Neural progenitor cell (in vitro differentiated cells): ENCODE results near the gene ITGA1.

ENCODE experiments used
- EZH2phosphoT487 ChIP-seq: fragments of 200-600 bp; sonication (generic); IDR thresholded peaks from 2 replicates; pipeline ENCODE4 v1.6.1; 2017; ENCODE audit warnings: antibody characterized with exemption
- TF ChIP-seq, protein P1 (sequence below): fragments of 200-600 bp; sonication (generic); IDR thresholded peaks from 2 replicates; pipeline ENCODE4 v1.5.1; 2017; ENCODE audit warnings: antibody characterized with exemption, mild to moderate bottlenecking

DNA sequence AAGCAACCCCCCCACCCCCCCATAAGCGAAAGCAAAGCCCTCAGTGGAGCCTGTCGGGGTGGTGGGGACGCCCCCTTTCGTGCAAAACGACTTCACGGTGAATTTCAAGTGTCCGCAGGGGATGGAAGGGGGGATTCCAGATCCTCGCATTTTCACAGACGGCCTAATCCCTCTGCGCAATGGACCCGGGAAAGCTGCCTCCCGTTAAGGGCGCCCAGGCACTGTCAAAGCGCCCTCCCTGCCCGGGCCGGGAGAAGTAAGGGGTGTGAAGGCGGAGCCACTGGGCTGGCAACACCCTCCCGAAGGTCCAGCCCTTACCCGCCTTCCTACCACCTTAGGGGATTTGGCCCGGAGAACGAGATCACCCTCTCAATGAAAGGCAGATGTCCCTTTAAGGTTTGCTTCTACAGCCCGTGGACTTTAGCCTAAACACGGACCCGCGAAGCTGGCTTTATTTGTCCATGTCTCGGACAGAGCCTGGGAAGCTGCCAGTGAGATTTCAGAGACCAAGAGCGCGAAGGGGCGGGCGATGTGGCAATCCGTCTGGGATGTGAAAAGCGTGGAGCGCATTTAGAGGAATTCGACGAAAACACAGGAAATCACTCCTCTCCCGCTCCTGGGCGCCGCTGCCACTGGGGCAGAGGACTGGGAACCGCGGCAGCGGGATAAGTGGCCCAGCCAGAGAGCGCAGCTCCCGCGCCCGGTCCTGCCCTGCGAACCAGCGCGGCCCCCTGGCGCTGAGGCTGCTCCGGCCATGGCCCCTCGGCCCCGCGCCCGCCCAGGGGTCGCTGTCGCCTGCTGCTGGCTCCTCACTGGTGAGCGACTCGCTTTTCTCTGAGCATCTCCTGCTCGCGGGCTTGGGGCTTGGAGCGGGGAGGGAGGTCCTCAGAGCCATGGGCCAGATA is at the start of gene ITGA1, which contains the start of gene PELO:
- TF ChIP-seq, protein P1, sequence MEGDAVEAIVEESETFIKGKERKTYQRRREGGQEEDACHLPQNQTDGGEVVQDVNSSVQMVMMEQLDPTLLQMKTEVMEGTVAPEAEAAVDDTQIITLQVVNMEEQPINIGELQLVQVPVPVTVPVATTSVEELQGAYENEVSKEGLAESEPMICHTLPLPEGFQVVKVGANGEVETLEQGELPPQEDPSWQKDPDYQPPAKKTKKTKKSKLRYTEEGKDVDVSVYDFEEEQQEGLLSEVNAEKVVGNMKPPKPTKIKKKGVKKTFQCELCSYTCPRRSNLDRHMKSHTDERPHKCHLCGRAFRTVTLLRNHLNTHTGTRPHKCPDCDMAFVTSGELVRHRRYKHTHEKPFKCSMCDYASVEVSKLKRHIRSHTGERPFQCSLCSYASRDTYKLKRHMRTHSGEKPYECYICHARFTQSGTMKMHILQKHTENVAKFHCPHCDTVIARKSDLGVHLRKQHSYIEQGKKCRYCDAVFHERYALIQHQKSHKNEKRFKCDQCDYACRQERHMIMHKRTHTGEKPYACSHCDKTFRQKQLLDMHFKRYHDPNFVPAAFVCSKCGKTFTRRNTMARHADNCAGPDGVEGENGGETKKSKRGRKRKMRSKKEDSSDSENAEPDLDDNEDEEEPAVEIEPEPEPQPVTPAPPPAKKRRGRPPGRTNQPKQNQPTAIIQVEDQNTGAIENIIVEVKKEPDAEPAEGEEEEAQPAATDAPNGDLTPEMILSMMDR, result peak; percentile 50
- TF ChIP-seq EZH2phosphoT487, result no peak
